Activated CD8-positive, alpha-beta memory T cell treated with anti-CD3 and anti-CD28 coated beads for 36 hours (primary cell): Measurements from ENCODE around the gene IQGAP3. TPM values are rescaled to one million over a fixed set of nuclear protein-coding genes. Genes with fewer than 3 reads are reported as not detected.
"Not testable (repeated sequence)": the region's sequence is repeated elsewhere in the genome, so short reads cannot be mapped to it uniquely, and the experiment has no call there.

Source experiments
- CTCF ChIA-PET: fragments of 350-600 bp; sonication (Branson Sonifier 250); formaldehyde crosslinking; loops from one replicate; lab custom pipeline; 2021; ENCODE audit warnings: antibody characterized with exemption; lab: Charles Lee
- POLR2A ChIA-PET: fragments of 350-600 bp; sonication (Branson Sonifier 250); formaldehyde crosslinking; loops from one replicate; lab custom pipeline; 2021; ENCODE audit warnings: antibody characterized with exemption; lab: Charles Lee
- total RNA-seq, 2 experiments: library from RNA; stranded (reverse); gene quantifications; one replicate each; pipeline ENCODE4 v1.2.3, GENCODE V29; 2021

The IQGAP3 gene
- total RNA-seq, 2 experiments from 2014 or later: 8.6 to 9.3 TPM

DNA sequence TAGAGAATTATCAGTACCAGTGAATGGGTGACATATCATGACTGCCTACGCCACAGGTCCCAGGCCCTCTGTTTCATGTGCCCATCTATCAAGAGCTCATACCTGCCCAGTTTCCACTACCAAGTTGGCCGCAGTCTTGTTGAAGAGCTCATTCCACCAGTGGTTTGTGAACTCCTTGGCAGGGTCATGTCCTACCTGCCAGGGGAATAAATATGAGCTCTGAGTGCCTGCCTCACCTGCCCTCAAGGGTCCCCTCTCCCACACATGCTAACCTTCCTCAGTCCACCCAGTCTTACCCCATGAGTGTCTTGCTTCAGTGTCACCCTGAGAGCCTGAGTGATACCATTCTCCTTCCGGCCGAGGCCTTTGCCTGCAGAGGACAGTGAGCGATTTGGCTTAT is 25.8 kb upstream of the IQGAP3 start:
- POLR2A ChIA-PET: no interaction called here
- CTCF ChIA-PET: interaction anchor here (0.7 to 3.0 kb wide), 3 partner anchors 10 to 54 kb away, joined by 3 to 11 read pairs (median 5); no protein-coding TSS in a partner anchor

- ChIA-PET POLR2A (interaction anchor here (0.6 kb wide), 1 partner anchor 78 kb away, joined by 3 read pairs; no protein-coding TSS in a partner anchor), CTCF (interaction anchor here (0.6 to 1.6 kb wide), 3 partner anchors 12 to 480 kb away, joined by 3 to 5 read pairs (median 3); no protein-coding TSS in a partner anchor)
These were observed 24.1 kb upstream of the IQGAP3 start for GRCh38 chr1:156596426-156596825.

- CTCF ChIA-PET: interaction anchor here (1.9 kb wide), 1 partner anchor 114 kb away, joined by 5 read pairs; no protein-coding TSS in a partner anchor
- POLR2A ChIA-PET: no interaction called here
These were observed 22.7 kb upstream of the IQGAP3 start for GRCh38 chr1:156595016-156595415.

- ChIA-PET CTCF (interaction anchor here (0.6 to 4.8 kb wide), 7 partner anchors 9 to 148 kb away, joined by 3 to 18 read pairs (median 4); no protein-coding TSS in a partner anchor), POLR2A (no interaction called here)
These were observed 21.8 kb upstream of the IQGAP3 start for GRCh38 chr1:156594190-156594589.

GRCh38 chr1:156593661-156593989 is 21.3 kb upstream of the IQGAP3 start:
- ChIA-PET POLR2A (interaction anchor here (0.6 kb wide), 1 partner anchor 109 kb away, joined by 10 read pairs; no protein-coding TSS in a partner anchor), CTCF (interaction anchor here (1.2 to 4.8 kb wide), 5 partner anchors 10 to 148 kb away, joined by 3 to 18 read pairs (median 5); no protein-coding TSS in a partner anchor)

DNA sequence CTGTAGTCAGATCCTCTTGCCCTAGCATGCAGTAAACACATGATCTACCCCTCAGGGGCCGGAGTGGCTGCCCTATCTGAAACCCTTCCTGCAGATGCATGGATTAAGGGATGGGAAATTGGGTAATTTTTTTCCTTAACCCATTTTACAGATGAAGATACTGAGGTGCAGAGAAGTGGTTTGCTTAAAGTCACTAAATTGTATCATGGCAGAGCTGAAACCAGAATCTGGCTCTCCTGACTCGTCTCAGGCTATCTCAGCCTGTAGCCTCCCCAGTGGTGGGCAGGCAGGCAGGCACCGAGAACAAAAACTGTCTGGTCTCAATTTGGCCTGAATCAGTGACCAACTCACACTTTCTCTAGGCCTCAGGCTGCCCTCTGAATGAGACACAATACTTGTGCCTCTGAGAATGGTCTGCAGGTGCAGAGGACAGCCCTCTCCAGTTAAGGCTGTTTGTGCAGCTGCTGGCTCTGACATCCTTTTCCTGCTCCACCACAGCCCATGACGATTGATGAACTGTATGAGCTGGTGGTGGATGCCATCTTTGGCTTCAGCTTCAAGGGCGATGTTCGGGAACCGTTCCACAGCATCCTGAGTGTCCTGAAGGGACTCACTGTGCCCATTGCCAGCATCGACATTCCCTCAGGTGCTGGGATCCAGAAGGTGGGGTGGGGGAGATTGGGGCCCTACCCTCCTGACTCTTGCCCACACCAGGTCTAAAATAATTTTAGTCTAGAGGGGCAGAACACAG is 20.7 kb upstream of the IQGAP3 start:
- POLR2A ChIA-PET: interaction anchor here (0.5 to 2.7 kb wide), 5 partner anchors 7 to 283 kb away, joined by 3 to 23 read pairs (median 10); partner anchors contain the start of genes GPATCH4 and MEF2D
- CTCF ChIA-PET: interaction anchor here (0.9 to 4.8 kb wide), 8 partner anchors 8 to 147 kb away, joined by 3 to 18 read pairs (median 4); partner anchors contain the start of gene GPATCH4

DNA sequence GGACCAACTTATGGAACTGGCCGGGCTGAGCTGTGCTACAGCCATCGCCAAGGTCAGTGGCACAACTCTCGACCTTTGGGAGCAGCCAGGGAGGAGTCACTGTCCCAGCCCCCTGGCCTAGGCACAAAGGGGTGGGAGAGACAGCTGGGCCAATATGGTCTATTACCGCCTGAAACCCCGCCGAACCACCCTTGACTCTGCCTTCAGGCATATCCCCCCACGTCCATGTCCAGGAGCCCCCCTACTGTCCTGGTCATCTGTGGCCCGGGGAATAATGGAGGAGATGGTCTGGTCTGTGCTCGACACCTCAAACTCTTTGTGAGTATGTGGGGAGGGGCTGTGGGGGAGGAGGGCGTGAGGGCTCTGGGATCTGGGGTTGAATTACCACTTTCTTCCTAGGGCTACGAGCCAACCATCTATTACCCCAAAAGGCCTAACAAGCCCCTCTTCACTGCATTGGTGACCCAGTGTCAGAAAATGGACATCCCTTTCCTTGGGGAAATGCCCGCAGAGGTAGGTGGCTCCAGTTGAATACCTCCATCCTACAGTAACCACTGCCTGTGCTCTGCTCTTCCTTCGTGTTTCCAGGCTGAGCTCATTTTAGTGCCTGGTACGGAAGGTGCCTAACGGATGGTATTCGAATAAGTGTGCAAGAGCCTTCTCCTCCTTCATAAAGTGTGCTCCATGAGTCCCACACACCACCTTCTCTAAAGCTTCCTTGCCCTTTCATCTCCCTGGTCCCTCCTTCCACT is 20.0 kb upstream of the IQGAP3 start:
- ChIA-PET CTCF (interaction anchor here (0.9 to 4.8 kb wide), 11 partner anchors 8 to 207 kb away, joined by 3 to 18 read pairs (median 4); partner anchors contain the start of gene GPATCH4), POLR2A (interaction anchor here (0.5 to 2.7 kb wide), 7 partner anchors 8 to 282 kb away, joined by 3 to 23 read pairs (median 4); partner anchors contain the start of genes GPATCH4 and MEF2D)

- ChIA-PET POLR2A (interaction anchor here (0.6 to 2.7 kb wide), 5 partner anchors 9 to 90 kb away, joined by 3 to 23 read pairs (median 8); partner anchors contain the start of genes GPATCH4 and MEF2D), CTCF (interaction anchor here (0.9 to 4.8 kb wide), 14 partner anchors 9 to 206 kb away, joined by 3 to 18 read pairs (median 3); partner anchors contain the start of gene GPATCH4)
These were observed 19.2 kb upstream of the IQGAP3 start, which contains the start of gene NAXE for GRCh38 chr1:156591432-156592157. Gene NAXE (plus strand): TSS chr1:156591776. CDS start chr1:156591805, 29 bp downstream.

DNA sequence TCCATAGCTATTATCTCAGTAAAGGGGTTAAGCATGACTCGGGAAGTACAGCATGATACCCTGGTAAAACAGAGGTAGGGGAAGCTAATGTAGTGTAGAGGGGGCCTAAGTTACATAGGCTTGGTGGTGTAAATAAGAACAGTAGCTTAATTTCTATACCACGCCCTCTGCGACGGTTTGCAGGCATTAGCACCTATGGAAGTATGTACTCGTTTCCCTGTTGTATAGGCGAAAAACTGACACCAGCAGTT is 18.7 kb upstream of the IQGAP3 start:
- POLR2A ChIA-PET: interaction anchor here (0.6 to 2.7 kb wide), 5 partner anchors 9 to 90 kb away, joined by 3 to 23 read pairs (median 3); partner anchors contain the start of gene GPATCH4

DNA sequence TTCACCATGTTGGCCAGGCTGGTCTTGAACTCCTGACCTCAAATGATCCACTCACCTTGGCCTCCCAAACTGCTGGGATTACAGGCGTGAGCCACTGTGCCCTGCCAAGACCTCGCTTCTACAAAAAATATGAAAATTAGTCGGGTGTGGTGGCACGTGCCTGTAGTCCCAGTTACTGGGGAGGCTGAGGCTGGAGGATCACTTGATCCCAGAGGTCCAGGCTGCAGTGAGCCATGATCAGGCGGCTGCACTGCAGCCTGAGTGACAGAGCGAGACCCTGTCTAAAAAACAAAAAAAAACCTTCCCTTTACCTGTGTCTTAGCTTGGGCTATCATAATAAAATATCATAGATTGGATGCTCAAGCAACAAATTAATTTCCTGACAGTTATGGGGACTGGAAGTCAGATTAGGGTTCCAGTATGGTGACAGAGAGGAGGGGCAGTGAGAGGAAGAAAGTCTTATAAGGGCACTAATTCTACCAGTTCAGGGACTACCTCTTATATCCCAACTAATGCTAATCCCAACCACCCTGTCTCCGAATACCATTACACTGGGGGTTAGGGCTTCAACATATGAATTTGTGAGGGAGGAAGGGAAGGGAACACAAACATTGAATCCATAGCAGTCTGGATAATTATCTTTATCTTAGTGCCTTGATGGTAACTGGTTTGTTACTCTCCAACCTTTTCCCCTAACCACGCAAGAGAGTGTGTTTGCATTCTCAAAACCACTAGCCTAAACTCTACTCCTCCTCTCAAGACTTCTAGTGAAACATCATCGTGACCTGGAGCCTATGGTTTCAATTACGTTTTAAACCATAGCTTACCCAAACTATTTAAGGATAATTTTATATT is 18.2 kb upstream of the IQGAP3 start:
- ChIA-PET POLR2A (interaction anchor here (0.6 to 2.7 kb wide), 5 partner anchors 9 to 89 kb away, joined by 3 to 23 read pairs (median 3); partner anchors contain the start of gene GPATCH4), CTCF (interaction anchor here (0.9 to 4.8 kb wide), 9 partner anchors 8 to 205 kb away, joined by 3 to 18 read pairs (median 3); no protein-coding TSS in a partner anchor)

More for the DNA sequence above, 18.7 kb upstream of the IQGAP3 start:
- CTCF ChIA-PET: interaction anchor here (0.9 to 4.8 kb wide), 10 partner anchors 9 to 205 kb away, joined by 3 to 18 read pairs (median 3); no protein-coding TSS in a partner anchor

DNA sequence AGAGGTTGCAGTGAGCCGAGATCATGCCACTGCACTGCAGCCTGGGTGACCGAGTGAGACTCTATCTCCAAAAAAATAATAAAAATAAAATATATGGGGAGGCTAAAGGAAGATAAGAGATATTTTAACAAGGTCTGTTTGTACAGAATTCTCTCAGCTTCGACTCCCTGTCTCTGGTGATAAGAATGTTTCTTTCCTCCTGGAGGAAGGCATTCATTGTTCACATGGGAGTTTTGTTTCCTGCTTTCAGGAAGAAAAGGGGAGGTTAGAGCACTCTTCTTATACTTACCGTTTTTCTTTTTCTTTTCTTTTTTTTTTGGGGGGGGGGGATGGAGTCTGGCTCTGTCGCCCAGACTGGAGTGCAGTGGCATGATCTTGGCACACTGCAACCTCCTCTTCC is 17.2 kb upstream of the IQGAP3 start:
- ChIA-PET POLR2A (no interaction called here), CTCF (interaction anchor here (1.2 kb wide), 1 partner anchor 203 kb away, joined by 4 read pairs; no protein-coding TSS in a partner anchor)

DNA sequence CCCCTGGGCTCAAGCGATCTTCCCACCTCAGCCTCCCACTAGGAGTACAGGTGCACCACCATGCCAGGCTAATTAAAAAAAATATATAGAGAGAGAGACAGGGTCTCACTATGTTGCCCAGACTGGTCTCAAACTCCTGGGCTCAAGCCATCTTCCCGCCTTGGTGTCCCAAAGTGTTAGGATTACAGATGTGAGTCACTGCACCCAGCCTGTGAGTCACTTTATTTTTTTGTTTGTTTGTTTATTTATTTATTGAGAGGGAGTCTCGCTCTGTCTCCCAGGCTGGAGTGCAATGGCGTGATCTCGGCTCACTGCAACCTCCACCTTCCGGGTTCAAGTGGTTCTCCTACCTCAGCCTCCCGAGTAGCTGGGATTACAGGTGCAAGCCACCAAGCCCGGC is 15.6 kb upstream of the IQGAP3 start:
- POLR2A ChIA-PET: not testable (repeated sequence)
- CTCF ChIA-PET: interaction anchor here (0.8 to 1.0 kb wide), 3 partner anchors 21 to 63 kb away, joined by 3 read pairs; no protein-coding TSS in a partner anchor

DNA sequence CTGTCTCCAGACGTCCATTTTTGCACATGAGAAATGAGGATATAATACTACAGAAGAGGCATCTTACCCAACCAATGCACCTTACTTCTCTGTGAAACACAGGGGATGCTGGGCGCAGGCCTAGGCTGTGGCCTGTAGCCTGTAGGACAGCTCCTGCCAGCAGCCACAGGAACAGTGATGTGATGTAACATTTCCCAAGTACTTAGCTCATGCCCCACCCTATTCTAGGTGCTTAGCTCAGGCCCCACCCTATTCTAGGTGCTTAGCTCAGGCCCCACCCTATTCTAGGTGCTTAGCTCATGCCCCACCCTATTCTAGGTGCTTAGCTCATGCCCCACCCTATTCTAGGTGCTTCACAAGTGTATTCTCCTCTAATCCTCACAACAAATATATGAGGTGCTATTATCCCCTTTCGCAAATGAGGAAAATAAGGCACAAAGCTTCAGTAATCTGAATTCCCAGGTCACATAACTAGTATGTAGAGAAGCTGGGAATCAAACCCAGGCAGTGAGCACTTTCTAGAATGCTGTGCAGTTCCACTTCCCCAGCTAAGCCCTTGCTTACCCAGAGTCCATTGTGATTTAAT is 14.6 kb upstream of the IQGAP3 start:
- POLR2A ChIA-PET: no interaction called here
- CTCF ChIA-PET: interaction anchor here (0.9 to 2.9 kb wide), 6 partner anchors 12 to 201 kb away, joined by 3 to 16 read pairs (median 4); no protein-coding TSS in a partner anchor

GRCh38 chr1:156586323-156586722 is 14.0 kb upstream of the IQGAP3 start:
- POLR2A ChIA-PET: no interaction called here
- CTCF ChIA-PET: interaction anchor here (0.8 to 2.9 kb wide), 8 partner anchors 13 to 201 kb away, joined by 3 to 16 read pairs (median 3); partner anchors contain the start of gene MEF2D

GRCh38 chr1:156584813-156585212 is 12.4 kb upstream of the IQGAP3 start:
- ChIA-PET CTCF (interaction anchor here (1.7 to 2.9 kb wide), 2 partner anchors 24 to 27 kb away, joined by 4 to 16 read pairs; no protein-coding TSS in a partner anchor), POLR2A (no interaction called here)

DNA sequence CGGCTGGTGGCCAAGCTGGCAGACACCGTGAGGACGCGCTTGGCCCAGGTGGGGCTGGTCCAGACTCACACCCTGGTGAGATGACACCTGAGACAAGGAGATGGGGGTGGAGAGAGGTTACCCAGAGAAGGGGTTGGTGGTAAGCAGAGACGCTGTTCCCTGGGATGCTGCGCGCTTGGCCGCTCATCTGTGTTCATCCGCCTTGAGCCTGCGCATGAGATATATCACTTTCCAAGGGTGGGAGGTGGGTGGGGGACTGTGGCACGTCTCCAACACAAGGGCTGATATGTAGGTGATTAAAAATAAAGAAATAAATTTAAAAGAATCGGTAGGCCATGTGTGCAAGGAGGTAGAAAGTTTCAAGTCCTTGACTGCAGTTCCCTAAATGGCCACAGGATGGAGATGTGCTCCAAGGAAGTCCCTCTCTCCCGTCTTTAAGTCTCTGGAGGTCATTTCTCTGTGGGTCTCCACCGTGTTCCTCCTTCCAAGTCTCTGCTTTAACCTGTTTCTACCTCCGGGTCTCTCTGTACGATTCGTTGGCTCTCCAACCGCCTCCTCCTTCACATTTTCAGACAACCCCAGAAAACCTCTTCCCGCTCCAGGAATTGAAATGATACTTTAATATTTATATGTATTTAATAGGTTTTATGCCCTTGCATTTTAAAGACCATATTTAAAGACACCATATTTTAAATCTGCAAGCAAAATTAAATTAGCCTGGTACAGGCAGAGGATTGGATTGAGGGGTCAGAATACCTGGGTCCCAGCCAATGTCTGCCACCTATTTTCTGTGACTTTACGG is 11.7 kb upstream of the IQGAP3 start:
- ChIA-PET POLR2A (no interaction called here), CTCF (interaction anchor here (1.7 kb wide), 1 partner anchor 28 kb away, joined by 4 read pairs; no protein-coding TSS in a partner anchor)
